Measurements from ENCODE around the gene SV2B.

DNA sequence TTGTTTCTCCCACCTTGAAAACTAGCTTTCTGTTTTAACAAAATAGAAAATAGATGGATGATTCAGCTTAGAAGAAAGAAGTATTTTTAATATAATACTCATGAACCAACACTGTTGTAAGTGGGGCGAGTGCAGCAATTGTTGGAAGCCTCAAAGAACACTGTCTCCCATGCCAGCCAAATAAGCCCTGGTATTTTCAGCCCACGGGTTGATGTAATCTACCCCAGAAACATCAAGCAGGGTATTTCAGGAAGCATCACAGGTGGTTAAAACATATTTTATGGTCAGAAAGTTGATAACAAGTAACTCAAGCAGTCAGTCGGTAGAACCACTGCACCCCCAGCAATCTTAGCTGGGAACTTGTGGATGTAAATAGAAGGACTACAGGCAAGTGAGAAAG, 115.9 kb downstream of the SV2B start:
- TF ChIP-seq, protein P1, sequence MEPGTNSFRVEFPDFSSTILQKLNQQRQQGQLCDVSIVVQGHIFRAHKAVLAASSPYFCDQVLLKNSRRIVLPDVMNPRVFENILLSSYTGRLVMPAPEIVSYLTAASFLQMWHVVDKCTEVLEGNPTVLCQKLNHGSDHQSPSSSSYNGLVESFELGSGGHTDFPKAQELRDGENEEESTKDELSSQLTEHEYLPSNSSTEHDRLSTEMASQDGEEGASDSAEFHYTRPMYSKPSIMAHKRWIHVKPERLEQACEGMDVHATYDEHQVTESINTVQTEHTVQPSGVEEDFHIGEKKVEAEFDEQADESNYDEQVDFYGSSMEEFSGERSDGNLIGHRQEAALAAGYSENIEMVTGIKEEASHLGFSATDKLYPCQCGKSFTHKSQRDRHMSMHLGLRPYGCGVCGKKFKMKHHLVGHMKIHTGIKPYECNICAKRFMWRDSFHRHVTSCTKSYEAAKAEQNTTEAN (CRISPR knock-in tag; IDR thresholded peaks at IDR 0.05), result no peak
- TF ChIP-seq, protein P2, sequence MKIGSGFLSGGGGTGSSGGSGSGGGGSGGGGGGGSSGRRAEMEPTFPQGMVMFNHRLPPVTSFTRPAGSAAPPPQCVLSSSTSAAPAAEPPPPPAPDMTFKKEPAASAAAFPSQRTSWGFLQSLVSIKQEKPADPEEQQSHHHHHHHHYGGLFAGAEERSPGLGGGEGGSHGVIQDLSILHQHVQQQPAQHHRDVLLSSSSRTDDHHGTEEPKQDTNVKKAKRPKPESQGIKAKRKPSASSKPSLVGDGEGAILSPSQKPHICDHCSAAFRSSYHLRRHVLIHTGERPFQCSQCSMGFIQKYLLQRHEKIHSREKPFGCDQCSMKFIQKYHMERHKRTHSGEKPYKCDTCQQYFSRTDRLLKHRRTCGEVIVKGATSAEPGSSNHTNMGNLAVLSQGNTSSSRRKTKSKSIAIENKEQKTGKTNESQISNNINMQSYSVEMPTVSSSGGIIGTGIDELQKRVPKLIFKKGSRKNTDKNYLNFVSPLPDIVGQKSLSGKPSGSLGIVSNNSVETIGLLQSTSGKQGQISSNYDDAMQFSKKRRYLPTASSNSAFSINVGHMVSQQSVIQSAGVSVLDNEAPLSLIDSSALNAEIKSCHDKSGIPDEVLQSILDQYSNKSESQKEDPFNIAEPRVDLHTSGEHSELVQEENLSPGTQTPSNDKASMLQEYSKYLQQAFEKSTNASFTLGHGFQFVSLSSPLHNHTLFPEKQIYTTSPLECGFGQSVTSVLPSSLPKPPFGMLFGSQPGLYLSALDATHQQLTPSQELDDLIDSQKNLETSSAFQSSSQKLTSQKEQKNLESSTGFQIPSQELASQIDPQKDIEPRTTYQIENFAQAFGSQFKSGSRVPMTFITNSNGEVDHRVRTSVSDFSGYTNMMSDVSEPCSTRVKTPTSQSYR (CRISPR knock-in tag; IDR thresholded peaks at IDR 0.05), result no peak
- no peak for TF ChIP-seq KAT7 (CRISPR knock-in tag; IDR thresholded peaks at IDR 0.05; ENCODE audit: borderline replicate concordance)
- no peak for TF ChIP-seq JUN (CRISPR knock-in tag; IDR thresholded peaks at IDR 0.05)
- TF ChIP-seq, protein P3, sequence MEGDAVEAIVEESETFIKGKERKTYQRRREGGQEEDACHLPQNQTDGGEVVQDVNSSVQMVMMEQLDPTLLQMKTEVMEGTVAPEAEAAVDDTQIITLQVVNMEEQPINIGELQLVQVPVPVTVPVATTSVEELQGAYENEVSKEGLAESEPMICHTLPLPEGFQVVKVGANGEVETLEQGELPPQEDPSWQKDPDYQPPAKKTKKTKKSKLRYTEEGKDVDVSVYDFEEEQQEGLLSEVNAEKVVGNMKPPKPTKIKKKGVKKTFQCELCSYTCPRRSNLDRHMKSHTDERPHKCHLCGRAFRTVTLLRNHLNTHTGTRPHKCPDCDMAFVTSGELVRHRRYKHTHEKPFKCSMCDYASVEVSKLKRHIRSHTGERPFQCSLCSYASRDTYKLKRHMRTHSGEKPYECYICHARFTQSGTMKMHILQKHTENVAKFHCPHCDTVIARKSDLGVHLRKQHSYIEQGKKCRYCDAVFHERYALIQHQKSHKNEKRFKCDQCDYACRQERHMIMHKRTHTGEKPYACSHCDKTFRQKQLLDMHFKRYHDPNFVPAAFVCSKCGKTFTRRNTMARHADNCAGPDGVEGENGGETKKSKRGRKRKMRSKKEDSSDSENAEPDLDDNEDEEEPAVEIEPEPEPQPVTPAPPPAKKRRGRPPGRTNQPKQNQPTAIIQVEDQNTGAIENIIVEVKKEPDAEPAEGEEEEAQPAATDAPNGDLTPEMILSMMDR (IDR thresholded peaks at IDR 0.05), result no peak
- TF ChIP-seq ZNF671 (CRISPR knock-in tag; IDR thresholded peaks at IDR 0.05), result no peak
- no peak for TF ChIP-seq TCF7 (CRISPR knock-in tag; IDR thresholded peaks at IDR 0.05; ENCODE audit: low read depth)
- TF ChIP-seq, protein P4, sequence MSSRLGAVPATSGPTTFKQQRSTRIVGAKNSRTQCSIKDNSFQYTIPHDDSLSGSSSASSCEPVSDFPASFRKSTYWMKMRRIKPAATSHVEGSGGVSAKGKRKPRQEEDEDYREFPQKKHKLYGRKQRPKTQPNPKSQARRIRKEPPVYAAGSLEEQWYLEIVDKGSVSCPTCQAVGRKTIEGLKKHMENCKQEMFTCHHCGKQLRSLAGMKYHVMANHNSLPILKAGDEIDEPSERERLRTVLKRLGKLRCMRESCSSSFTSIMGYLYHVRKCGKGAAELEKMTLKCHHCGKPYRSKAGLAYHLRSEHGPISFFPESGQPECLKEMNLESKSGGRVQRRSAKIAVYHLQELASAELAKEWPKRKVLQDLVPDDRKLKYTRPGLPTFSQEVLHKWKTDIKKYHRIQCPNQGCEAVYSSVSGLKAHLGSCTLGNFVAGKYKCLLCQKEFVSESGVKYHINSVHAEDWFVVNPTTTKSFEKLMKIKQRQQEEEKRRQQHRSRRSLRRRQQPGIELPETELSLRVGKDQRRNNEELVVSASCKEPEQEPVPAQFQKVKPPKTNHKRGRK (CRISPR knock-in tag; IDR thresholded peaks at IDR 0.05; ENCODE audit: borderline replicate concordance), result no peak
- TF ChIP-seq, protein P5, sequence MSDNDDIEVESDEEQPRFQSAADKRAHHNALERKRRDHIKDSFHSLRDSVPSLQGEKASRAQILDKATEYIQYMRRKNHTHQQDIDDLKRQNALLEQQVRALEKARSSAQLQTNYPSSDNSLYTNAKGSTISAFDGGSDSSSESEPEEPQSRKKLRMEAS (CRISPR knock-in tag; IDR thresholded peaks at IDR 0.05), result no peak
- no peak for TF ChIP-seq SP1 (CRISPR knock-in tag; conservative IDR thresholded peaks at IDR 0.05)

All from WTC11 (cell line).